RWPE2 (cell line): ENCODE measurements around the gene PPP1R27.
"Not testable (repeated sequence)": the region's sequence is repeated elsewhere in the genome, so short reads cannot be mapped to it uniquely, and the experiment has no call there.

Experiments used
- ATAC-seq: fragments of 200-7000 bp; cut with Tn5 transposase; 3 replicates; pipeline ENCODE4 v1.9.1; 2021; ENCODE audit warnings: low read depth
- DNase-seq: peaks from one replicate; pipeline ENCODE4 v3.0.0-alpha.2; 2020; ENCODE audit warnings: low spot score
- H3K27ac ChIP-seq: fragments of 450-650 bp; 2 replicates; pipeline ENCODE4 v1.5.1; 2017; ENCODE audit warnings: mild to moderate bottlenecking; ENCODE audit not compliant: poor library complexity, severe bottlenecking
- H3K27me3 ChIP-seq: fragments of 250-450 bp; sonication (Bioruptor Pico); 2 replicates; pipeline ENCODE4 v1.5.1; 2021; ENCODE audit warnings: mild to moderate bottlenecking, moderate library complexity; ENCODE audit not compliant: insufficient read depth, poor library complexity, severe bottlenecking
- H3K36me3 ChIP-seq: fragments of 250-450 bp; sonication (Bioruptor Pico); 2 replicates; pipeline ENCODE4 v1.5.1; 2020; ENCODE audit warnings: low read depth, mild to moderate bottlenecking, moderate library complexity
- H3K4me1 ChIP-seq: fragments of 250-450 bp; sonication (Bioruptor Pico); 2 replicates; pipeline ENCODE4 v1.5.1; 2021; ENCODE audit warnings: mild to moderate bottlenecking, moderate library complexity; ENCODE audit not compliant: insufficient read depth, poor library complexity, severe bottlenecking
- H3K4me3 ChIP-seq: fragments of 250-450 bp; sonication (Bioruptor Pico); 2 replicates; pipeline ENCODE4 v1.5.1; 2021; ENCODE audit warnings: mild to moderate bottlenecking, moderate library complexity; ENCODE audit not compliant: severe bottlenecking
- H3K9me3 ChIP-seq: fragments of 250-450 bp; sonication (Bioruptor Pico); 2 replicates; pipeline ENCODE4 v1.5.1; 2021; ENCODE audit warnings: mild to moderate bottlenecking, moderate library complexity; ENCODE audit not compliant: severe bottlenecking
- CTCF ChIP-seq: fragments of 450-650 bp; IDR thresholded peaks from one replicate; pipeline ENCODE4 v1.5.1; 2017; ENCODE audit warnings: mild to moderate bottlenecking, moderate library complexity; ENCODE audit not compliant: poor library complexity, severe bottlenecking

Gene PPP1R27

DNA sequence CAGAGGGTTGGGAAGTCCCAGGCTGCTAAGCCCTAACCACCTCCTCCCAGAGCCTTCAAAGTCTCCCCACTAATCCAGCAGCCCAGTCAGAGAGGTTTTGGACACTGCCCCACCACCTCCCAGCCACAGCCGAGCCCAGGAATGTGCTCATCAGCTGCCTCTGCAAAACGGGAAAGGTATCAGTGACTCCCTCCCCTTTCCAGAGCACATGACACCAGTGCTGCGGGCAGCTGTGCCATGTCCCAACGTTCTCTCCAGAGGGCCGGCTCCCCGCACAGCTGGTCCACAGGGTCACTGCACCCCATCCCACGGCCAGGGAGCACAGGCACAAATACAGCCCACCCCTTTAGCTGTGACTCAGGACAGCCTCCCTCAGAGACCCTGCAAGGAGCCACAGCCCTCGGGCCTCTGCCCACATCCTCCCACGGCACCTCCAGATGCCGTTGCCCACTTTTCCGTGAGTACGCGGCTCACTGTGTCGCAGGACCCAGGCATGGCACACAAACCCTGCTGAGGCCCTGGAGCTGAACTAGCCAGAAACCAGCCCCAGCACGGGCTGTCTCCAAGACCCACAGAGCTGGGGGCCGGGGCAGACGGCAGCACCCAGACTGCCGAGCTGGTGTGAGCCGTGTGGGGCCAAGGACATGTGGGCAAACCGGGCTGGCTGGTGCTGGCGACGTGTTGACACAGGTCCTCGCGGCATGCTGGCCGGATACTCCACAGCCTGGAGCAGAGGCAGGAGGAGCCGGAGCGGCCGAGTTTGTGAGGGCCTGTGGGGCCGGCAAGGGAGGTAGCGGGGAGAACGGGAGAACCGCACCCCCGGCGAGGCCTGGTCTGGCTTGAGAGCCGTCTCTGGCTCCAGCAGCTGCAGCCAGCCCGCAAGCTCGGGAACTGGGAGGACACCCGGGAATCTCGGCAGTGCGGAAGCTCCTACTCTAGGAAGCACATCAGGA lies 6.3 kb upstream of the PPP1R27 start:
- peaks cover 16% of the 10 kb centered on the region for H3K4me1 ChIP-seq
- ATAC-seq, result peak; percentile 64
- H3K27ac ChIP-seq, result peak overlapping the region; percentile 74
- DNase-seq, result peak; percentile 90
- H3K9me3 ChIP-seq, result no peaks in the 10 kb centered on the region
- no peak overlapping the region for H3K4me3 ChIP-seq
- H3K27me3 ChIP-seq, result no peaks in the 10 kb centered on the region
- no peak for TF ChIP-seq CTCF
- peaks cover 38% of the 10 kb centered on the region for H3K36me3 ChIP-seq

- DNase-seq, ATAC-seq, H3K27me3 ChIP-seq, H3K4me3 ChIP-seq, H3K27ac ChIP-seq, H3K9me3 ChIP-seq: not testable (repeated sequence)
- Histone ChIP-seq H3K4me1 (peaks cover 16% of the 10 kb centered on the region), H3K36me3 (peaks cover 28% of the 10 kb centered on the region)
Observed at GRCh38 chr17:81840059-81840458, 5.2 kb upstream of the PPP1R27 start.

DNA sequence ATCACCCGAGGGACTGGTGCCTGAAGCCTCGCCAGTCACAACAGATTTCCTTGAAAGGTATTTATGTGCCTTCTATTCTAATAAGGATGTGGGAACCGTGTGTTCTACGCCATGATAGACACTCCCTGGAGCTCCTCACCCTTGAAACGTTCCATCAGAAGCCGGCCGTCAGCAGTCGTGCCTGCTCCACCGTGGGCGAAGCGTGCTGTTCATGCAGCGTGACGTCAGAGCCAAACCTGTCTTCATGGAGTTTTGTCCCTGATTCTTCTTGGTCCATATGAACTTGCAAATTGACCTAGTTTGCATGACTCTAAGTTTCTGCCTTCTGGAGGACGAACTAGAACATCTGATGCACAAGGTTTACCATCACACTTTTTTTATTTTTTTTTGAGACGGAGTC lies 4.5 kb upstream of the PPP1R27 start:
- no peak for TF ChIP-seq CTCF
- no peak for ATAC-seq
- Histone ChIP-seq H3K4me1 (peaks cover 16% of the 10 kb centered on the region), H3K27me3 (no peaks in the 10 kb centered on the region), H3K9me3 (no peaks in the 10 kb centered on the region), H3K27ac (no peak overlapping the region), H3K4me3 (no peak overlapping the region), H3K36me3 (peaks cover 20% of the 10 kb centered on the region)
- no peak for DNase-seq

DNA sequence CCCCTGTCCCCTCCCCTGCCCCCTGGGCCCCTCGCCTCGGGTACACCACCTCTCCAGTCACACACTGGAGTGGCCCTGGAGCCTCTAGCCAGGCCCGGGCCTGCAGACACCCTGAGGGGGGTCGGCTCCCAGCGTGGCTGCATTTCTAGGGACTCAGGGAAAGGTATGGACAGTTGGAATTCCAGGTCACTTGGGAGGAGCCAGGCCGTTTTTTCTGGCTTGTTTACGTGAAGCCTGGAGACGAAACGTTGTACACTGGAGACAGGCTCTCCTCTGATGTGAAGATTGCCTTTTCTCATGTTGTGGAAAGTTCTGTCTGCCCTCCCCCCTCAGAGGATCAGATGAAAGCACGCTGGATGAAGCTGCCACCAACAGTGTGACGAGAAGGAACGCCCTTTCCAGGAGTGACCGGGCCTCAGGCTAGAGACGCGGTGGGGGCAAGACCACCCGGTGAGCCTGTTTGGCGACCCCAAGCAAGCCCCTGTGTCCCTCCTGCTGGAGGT lies 4.0 kb upstream of the PPP1R27 start:
- TF ChIP-seq CTCF, result no peak
- H3K4me3 ChIP-seq, result no peak overlapping the region
- no peaks in the 10 kb centered on the region for H3K27me3 ChIP-seq
- H3K36me3 ChIP-seq, result peaks cover 15% of the 10 kb centered on the region
- H3K9me3 ChIP-seq, result no peaks in the 10 kb centered on the region
- H3K4me1 ChIP-seq, result peaks cover 16% of the 10 kb centered on the region
- ATAC-seq (no peak), DNase-seq (no peak)
- H3K27ac ChIP-seq, result no peak overlapping the region

DNA sequence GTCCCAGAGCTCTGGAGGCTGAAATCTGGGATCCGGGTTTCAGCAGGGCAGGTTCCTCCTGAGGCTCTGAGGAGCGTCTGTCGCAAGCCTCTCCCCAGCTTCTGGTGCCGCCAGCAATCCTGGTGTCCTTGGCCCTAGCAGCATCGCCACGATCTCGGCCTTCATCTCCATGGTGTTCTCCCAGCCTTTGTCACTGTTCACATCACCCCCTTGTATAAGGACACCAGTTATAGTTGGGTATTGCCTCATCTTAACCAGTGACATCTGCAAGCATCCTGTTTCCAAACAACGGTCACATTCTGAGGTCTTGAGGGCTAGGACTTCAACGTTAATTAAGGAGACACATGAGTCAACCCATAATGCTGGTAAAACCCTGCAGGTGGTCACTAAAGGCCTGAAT lies 2.8 kb upstream of the PPP1R27 start:
- Histone ChIP-seq H3K9me3 (no peaks in the 10 kb centered on the region), H3K36me3 (peaks cover 6% of the 10 kb centered on the region; the same call in 1 of the 2 replicates), H3K27me3 (no peaks in the 10 kb centered on the region), H3K4me3 (no peak overlapping the region), H3K4me1 (peaks cover 16% of the 10 kb centered on the region), H3K27ac (no peak overlapping the region)
- DNase-seq, result no peak
- ATAC-seq, result no peak
- no peak for TF ChIP-seq CTCF
